ENCODE data around the gene MARCHF3. TPM values are rescaled to one million over a fixed set of nuclear protein-coding genes. Genes with fewer than 3 reads are reported as not detected.

Gene MARCHF3
- total RNA-seq, 1 donor from 2014 or later = 21.9 TPM

DNA sequence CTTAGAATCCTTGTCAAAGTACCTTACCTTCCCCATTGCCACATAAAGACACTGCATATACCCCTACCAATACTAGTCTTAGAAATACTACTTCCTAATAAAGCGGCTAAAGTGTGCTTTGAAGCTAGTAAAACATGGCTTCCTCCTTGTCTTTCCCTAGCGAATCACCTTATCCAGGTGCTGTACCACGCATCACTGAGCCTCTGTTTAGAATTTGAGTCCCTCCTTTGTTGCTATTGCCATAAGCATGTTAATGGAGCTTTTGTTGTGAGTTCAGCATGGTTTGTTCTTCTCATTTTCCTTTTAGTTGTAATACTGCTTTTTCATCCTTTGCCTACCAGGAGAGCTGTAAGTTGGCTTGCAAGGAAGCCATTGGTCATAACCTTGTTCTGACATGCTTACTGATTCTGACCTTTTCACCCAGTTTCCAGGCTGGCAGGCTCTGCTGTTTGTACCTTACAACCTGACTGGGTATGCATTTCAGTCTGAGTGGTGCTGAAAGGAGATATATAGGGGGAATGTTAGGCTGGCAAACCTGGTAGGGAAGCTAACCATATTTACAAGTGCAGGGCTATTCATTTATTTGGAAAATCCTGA is 203.6 kb downstream of the MARCHF3 start:
- peaks cover 72% of the 10 kb centered on the region for H3K36me3 Mint-ChIP-seq (ENCODE audit: low read depth)

DNA sequence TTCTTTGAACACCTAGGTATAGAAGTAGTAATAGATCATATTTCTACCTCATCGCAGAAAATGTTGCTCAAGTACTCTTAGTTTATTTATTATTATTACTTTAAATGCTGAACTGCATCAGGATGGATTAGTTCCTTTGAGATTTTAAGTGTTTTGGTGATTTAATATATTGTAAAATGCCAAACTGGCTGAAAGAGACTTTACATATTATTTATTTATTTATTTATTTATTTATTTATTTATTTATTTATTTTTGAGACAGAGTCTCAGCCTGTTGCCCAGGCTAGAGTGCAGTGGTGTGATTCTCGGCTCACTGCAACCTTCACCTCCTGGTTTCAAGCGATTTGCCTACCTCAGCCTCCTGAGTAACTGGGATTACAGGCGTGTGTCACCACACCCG is 211.1 kb downstream of the MARCHF3 start:
- Mint-ChIP-seq H3K4me3 (no peak overlapping the region), H3K4me1 (no peaks in the 10 kb centered on the region), H3K9me3 (no peaks in the 10 kb centered on the region), H3K27ac (no peak overlapping the region), H3K27me3 (no peaks in the 10 kb centered on the region), H3K36me3 (ENCODE audit: low read depth) (peaks cover 56% of the 10 kb centered on the region)
- CTCF ChIA-PET = no interaction called here
- intact Hi-C loops (cut with micrococcal nuclease) = no loop called here
- ATAC-seq (ENCODE audit: low read depth) (no peak), DNase-seq (no peak)
- POLR2A ChIA-PET = no interaction called here
- TF ChIP-seq, protein P1, sequence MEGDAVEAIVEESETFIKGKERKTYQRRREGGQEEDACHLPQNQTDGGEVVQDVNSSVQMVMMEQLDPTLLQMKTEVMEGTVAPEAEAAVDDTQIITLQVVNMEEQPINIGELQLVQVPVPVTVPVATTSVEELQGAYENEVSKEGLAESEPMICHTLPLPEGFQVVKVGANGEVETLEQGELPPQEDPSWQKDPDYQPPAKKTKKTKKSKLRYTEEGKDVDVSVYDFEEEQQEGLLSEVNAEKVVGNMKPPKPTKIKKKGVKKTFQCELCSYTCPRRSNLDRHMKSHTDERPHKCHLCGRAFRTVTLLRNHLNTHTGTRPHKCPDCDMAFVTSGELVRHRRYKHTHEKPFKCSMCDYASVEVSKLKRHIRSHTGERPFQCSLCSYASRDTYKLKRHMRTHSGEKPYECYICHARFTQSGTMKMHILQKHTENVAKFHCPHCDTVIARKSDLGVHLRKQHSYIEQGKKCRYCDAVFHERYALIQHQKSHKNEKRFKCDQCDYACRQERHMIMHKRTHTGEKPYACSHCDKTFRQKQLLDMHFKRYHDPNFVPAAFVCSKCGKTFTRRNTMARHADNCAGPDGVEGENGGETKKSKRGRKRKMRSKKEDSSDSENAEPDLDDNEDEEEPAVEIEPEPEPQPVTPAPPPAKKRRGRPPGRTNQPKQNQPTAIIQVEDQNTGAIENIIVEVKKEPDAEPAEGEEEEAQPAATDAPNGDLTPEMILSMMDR (IDR thresholded peaks at IDR 0.05) = no peak

More for the DNA sequence above, 203.6 kb downstream of the MARCHF3 start:
- no peak overlapping the region for H3K27ac Mint-ChIP-seq
- ATAC-seq (ENCODE audit: low read depth) (no peak), DNase-seq (no peak)
- intact Hi-C loops (cut with micrococcal nuclease) = no loop called here
- H3K4me3 Mint-ChIP-seq = no peak overlapping the region
- ChIA-PET POLR2A (no interaction called here), CTCF (interaction anchor here (0.8 to 1.1 kb wide), 2 partner anchors 18 to 490 kb away, joined by 3 read pairs; no protein-coding TSS in a partner anchor)
- no peaks in the 10 kb centered on the region for H3K9me3 Mint-ChIP-seq
- H3K27me3 Mint-ChIP-seq = no peaks in the 10 kb centered on the region
- TF ChIP-seq, protein P1 (IDR thresholded peaks at IDR 0.05) = no peak
- no peaks in the 10 kb centered on the region for H3K4me1 Mint-ChIP-seq

DNA sequence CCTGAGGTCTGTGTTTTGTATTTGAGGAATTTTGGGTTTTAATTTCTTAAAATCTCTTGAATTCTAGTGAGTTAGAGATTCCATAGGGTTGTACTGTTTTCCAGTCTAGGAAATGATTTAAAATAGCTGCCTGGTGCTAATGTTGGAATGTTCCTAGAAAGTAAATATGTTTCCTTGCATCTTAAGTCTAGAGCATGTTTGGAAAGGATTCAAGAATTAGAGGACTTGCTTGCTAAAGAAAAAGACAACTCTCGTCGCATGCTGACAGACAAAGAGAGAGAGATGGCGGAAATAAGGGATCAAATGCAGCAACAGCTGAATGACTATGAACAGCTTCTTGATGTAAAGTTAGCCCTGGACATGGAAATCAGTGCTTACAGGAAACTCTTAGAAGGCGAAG is 211.6 kb downstream of the MARCHF3 start:
- Mint-ChIP-seq H3K4me1 (no peaks in the 10 kb centered on the region), H3K27me3 (no peaks in the 10 kb centered on the region), H3K4me3 (no peak overlapping the region), H3K36me3 (ENCODE audit: low read depth) (peaks cover 58% of the 10 kb centered on the region), H3K27ac (no peak overlapping the region), H3K9me3 (no peaks in the 10 kb centered on the region)
- CTCF ChIA-PET = no interaction called here
- no peak for ATAC-seq (ENCODE audit: low read depth)
- POLR2A ChIA-PET = no interaction called here
- no peak for DNase-seq
- intact Hi-C loops (cut with micrococcal nuclease) = no loop called here
- TF ChIP-seq, protein P1 (IDR thresholded peaks at IDR 0.05) = no peak

Other genes with a start within 250 kb of the MARCHF3 start
- gene C5orf63, start 42.9 kb upstream of the MARCHF3 start, total RNA-seq = 20.4 and 22.5 TPM in 2 replicates